ENCODE results near the gene EIF5B.

EIF5B gene

DNA sequence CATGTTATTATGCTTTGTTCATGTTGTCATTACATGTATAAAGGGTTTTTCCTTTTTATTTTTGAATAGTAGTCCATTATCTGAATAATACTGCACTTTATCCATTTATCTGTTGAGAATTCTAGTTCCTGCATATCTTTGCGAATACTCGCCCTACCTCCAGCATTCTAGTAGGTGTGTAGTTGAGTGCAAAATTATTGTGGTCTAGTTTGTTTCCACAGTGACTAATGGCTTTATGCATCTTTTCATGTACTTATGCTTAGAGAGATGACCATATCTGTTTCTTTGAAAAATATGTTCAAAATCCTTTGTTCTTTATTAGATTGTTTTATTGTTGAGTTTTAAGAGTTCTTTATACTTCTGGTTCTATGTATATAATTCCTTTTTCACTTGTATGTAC lies 48.8 kb downstream of the EIF5B start:
- no peak overlapping the region for H2BK120ac ChIP-seq (ENCODE audit: low read depth, low read length)
- no peak overlapping the region for H3K9ac ChIP-seq (ENCODE audit: low read depth, low read length, poor library complexity)
- DNase-seq (ENCODE audit: low spot score) = no peak
- no CpG with 5 or more reads among the region's 2 CpGs for WGBS, 2 donors (ENCODE audit: extremely low coverage in 2 of 2, insufficient read length in 2 of 2, insufficient replicate concordance in 1 of 2)
- H3K4me3 ChIP-seq (ENCODE audit: low read length in 2 of 2) = no peak overlapping the region
- no peak overlapping the region for H3K14ac ChIP-seq (ENCODE audit: low read length)
- H3K4me1 ChIP-seq (ENCODE audit: control insufficient read depth in 2 of 2, insufficient read depth in 1 of 2, low read depth in 1 of 2, low read length in 2 of 2) = no peaks in the 10 kb centered on the region
- H2BK5ac ChIP-seq (ENCODE audit: low read length) = no peak overlapping the region
- no peaks in the 10 kb centered on the region for H3K27me3 ChIP-seq (ENCODE audit: control insufficient read depth in 3 of 3, insufficient read depth in 3 of 3, low read depth in 1 of 3, low read length in 3 of 3)
- no peak overlapping the region for H2AFZ ChIP-seq (ENCODE audit: low read length)
- no peak overlapping the region for H3K18ac ChIP-seq (ENCODE audit: low read length)
- no peak overlapping the region for H3K4ac ChIP-seq (ENCODE audit: low read length)
- no peak overlapping the region for H2AK5ac ChIP-seq (ENCODE audit: low read depth, low read length)
- no peak overlapping the region for H4K8ac ChIP-seq (ENCODE audit: low read depth, low read length)
- H2BK15ac ChIP-seq (ENCODE audit: low read length) = no peak overlapping the region
- no peak overlapping the region for H3K4me2 ChIP-seq (ENCODE audit: insufficient read depth, low read length, poor library complexity, severe bottlenecking)
- no peak overlapping the region for H3K23ac ChIP-seq (ENCODE audit: low read depth, low read length, poor library complexity)
- H4K91ac ChIP-seq (ENCODE audit: low read depth, low read length, poor library complexity) = no peak overlapping the region
- H3K27ac ChIP-seq (replicated peaks; ENCODE audit: low read length) = no peak overlapping the region
- H3K36me3 ChIP-seq (replicated peaks in 1 of 2; ENCODE audit: control insufficient read depth in 2 of 2, insufficient read depth in 2 of 2, low read length in 2 of 2) = peaks cover 7 to 77% of the 10 kb centered on the region in 2 donors
- no peak overlapping the region for H2BK12ac ChIP-seq (ENCODE audit: low read length)
- no peaks in the 10 kb centered on the region for H3K79me1 ChIP-seq (ENCODE audit: low read depth, low read length)
- peaks cover 0 to 23% of the 10 kb centered on the region in 2 donors for H3K9me3 ChIP-seq (replicated peaks in 1 of 2; ENCODE audit: control insufficient read depth in 2 of 2, insufficient read depth in 1 of 2, low read depth in 1 of 2, low read length in 2 of 2)

DNA sequence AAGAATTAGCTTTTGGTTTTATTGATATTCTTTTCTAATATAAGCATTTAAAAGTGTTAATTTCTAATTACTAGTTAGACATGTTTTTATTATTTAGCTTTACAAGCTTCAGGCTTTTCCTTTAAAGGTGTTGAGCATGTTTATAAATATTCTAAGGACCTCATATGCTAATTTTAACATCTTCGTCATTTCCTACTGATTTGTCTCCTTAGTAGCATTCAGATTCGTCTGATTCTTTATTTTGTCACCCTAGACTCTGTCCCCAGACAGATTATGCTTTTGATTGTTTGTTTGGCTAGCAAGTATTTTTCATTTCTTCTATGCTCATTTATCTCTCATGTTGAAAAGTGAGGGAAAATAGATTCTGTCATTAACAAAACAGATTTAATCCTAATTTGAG lies 51.7 kb downstream of the EIF5B start:
- H3K4me2 ChIP-seq (ENCODE audit: insufficient read depth, low read length, poor library complexity, severe bottlenecking) = no peak overlapping the region
- H2BK5ac ChIP-seq (ENCODE audit: low read length) = no peak overlapping the region
- H2BK12ac ChIP-seq (ENCODE audit: low read length) = no peak overlapping the region
- H3K14ac ChIP-seq (ENCODE audit: low read length) = no peak overlapping the region
- no peak overlapping the region for H3K4me3 ChIP-seq (ENCODE audit: low read length in 2 of 2)
- H2BK120ac ChIP-seq (ENCODE audit: low read depth, low read length) = no peak overlapping the region
- no peak overlapping the region for H3K27ac ChIP-seq (replicated peaks; ENCODE audit: low read length)
- no CpG with 5 or more reads among the region's 2 CpGs for WGBS, 2 donors (ENCODE audit: extremely low coverage in 2 of 2, insufficient read length in 2 of 2, insufficient replicate concordance in 1 of 2)
- no peak overlapping the region for H3K9ac ChIP-seq (ENCODE audit: low read depth, low read length, poor library complexity)
- H4K8ac ChIP-seq (ENCODE audit: low read depth, low read length) = no peak overlapping the region
- no peaks in the 10 kb centered on the region for H3K27me3 ChIP-seq (ENCODE audit: control insufficient read depth in 3 of 3, insufficient read depth in 3 of 3, low read depth in 1 of 3, low read length in 3 of 3)
- H3K79me1 ChIP-seq (ENCODE audit: low read depth, low read length) = no peaks in the 10 kb centered on the region
- H3K4ac ChIP-seq (ENCODE audit: low read length) = no peak overlapping the region
- no peak overlapping the region for H2AFZ ChIP-seq (ENCODE audit: low read length)
- no peaks in the 10 kb centered on the region for H3K4me1 ChIP-seq (ENCODE audit: control insufficient read depth in 2 of 2, insufficient read depth in 1 of 2, low read depth in 1 of 2, low read length in 2 of 2)
- no peak overlapping the region for H3K18ac ChIP-seq (ENCODE audit: low read length)
- H2BK15ac ChIP-seq (ENCODE audit: low read length) = no peak overlapping the region
- no peak overlapping the region for H2AK5ac ChIP-seq (ENCODE audit: low read depth, low read length)
- no peak for DNase-seq (ENCODE audit: low spot score)
- H3K23ac ChIP-seq (ENCODE audit: low read depth, low read length, poor library complexity) = no peak overlapping the region
- peaks cover 9 to 78% of the 10 kb centered on the region in 2 donors for H3K36me3 ChIP-seq (replicated peaks in 1 of 2; ENCODE audit: control insufficient read depth in 2 of 2, insufficient read depth in 2 of 2, low read length in 2 of 2)
- no peak overlapping the region for H4K91ac ChIP-seq (ENCODE audit: low read depth, low read length, poor library complexity)
- H3K9me3 ChIP-seq (replicated peaks in 1 of 2; ENCODE audit: control insufficient read depth in 2 of 2, insufficient read depth in 1 of 2, low read depth in 1 of 2, low read length in 2 of 2) = no peaks in the 10 kb centered on the region

DNA sequence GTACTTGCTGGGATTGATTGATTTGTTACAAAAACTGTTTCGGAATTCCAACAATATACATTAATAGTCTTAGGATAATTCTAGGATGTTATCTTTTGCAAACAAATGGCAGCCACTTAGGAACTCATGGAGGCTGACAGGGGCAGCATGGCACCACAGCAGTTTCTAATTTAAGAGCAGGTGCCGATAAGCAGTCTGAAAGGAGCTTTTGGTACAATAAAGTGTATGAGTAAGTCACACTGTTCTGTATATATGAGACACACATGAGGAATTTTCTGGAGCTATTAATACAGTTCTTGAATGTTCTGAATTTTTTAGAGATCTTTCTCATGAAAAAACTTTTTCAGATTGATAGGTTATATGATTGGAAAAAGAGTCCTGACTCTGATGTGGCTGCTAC lies 52.2 kb downstream of the EIF5B start:
- H3K4me3 ChIP-seq (ENCODE audit: low read length in 2 of 2) = no peak overlapping the region
- H3K79me1 ChIP-seq (ENCODE audit: low read depth, low read length) = no peaks in the 10 kb centered on the region
- no peak for DNase-seq (ENCODE audit: low spot score)
- H3K9me3 ChIP-seq (replicated peaks in 1 of 2; ENCODE audit: control insufficient read depth in 2 of 2, insufficient read depth in 1 of 2, low read depth in 1 of 2, low read length in 2 of 2) = no peaks in the 10 kb centered on the region
- no peak overlapping the region for H2BK120ac ChIP-seq (ENCODE audit: low read depth, low read length)
- no peak overlapping the region for H3K27ac ChIP-seq (replicated peaks; ENCODE audit: low read length)
- H4K8ac ChIP-seq (ENCODE audit: low read depth, low read length) = no peak overlapping the region
- no peak overlapping the region for H2AFZ ChIP-seq (ENCODE audit: low read length)
- no CpG with 5 or more reads among the region's 2 CpGs for WGBS, 2 donors (ENCODE audit: extremely low coverage in 2 of 2, insufficient read length in 2 of 2, insufficient replicate concordance in 1 of 2)
- no peak overlapping the region for H4K91ac ChIP-seq (ENCODE audit: low read depth, low read length, poor library complexity)
- H2BK5ac ChIP-seq (ENCODE audit: low read length) = no peak overlapping the region
- no peak overlapping the region for H3K14ac ChIP-seq (ENCODE audit: low read length)
- peaks cover 11 to 79% of the 10 kb centered on the region in 2 donors for H3K36me3 ChIP-seq (replicated peaks in 1 of 2; ENCODE audit: control insufficient read depth in 2 of 2, insufficient read depth in 2 of 2, low read length in 2 of 2)
- no peak overlapping the region for H2BK12ac ChIP-seq (ENCODE audit: low read length)
- no peak overlapping the region for H3K9ac ChIP-seq (ENCODE audit: low read depth, low read length, poor library complexity)
- no peak overlapping the region for H3K23ac ChIP-seq (ENCODE audit: low read depth, low read length, poor library complexity)
- no peaks in the 10 kb centered on the region for H3K4me1 ChIP-seq (ENCODE audit: control insufficient read depth in 2 of 2, insufficient read depth in 1 of 2, low read depth in 1 of 2, low read length in 2 of 2)
- H2AK5ac ChIP-seq (ENCODE audit: low read depth, low read length) = no peak overlapping the region
- H2BK15ac ChIP-seq (ENCODE audit: low read length) = no peak overlapping the region
- H3K18ac ChIP-seq (ENCODE audit: low read length) = no peak overlapping the region
- no peaks in the 10 kb centered on the region for H3K27me3 ChIP-seq (ENCODE audit: control insufficient read depth in 3 of 3, insufficient read depth in 3 of 3, low read depth in 1 of 3, low read length in 3 of 3)
- H3K4me2 ChIP-seq (ENCODE audit: insufficient read depth, low read length, poor library complexity, severe bottlenecking) = no peak overlapping the region
- H3K4ac ChIP-seq (ENCODE audit: low read length) = no peak overlapping the region

DNA sequence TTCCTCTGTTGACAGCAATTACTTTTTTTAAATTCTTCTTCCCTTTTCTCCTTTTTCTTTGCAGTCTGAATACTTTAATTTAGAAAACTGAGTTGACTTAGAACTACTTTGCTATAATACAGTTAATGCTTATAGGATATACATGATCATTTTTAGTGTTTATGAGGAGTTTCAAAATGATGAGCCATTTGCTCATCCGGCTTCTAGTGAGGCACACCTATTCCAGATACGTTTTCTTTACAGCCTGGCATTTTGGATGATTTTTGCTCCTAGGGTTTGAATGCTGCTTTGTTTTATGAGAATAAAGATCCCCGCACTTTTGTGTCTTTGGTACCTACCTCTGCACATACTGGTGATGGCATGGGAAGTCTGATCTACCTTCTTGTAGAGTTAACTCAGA lies 52.8 kb downstream of the EIF5B start:
- Histone ChIP-seq H3K4me3 (ENCODE audit: low read length in 2 of 2) (no peak overlapping the region), H3K4me1 (ENCODE audit: control insufficient read depth in 2 of 2, insufficient read depth in 1 of 2, low read depth in 1 of 2, low read length in 2 of 2) (no peaks in the 10 kb centered on the region), H2AFZ (ENCODE audit: low read length) (no peak overlapping the region), H3K27ac (replicated peaks; ENCODE audit: low read length) (no peak overlapping the region), H2BK120ac (ENCODE audit: low read depth, low read length) (no peak overlapping the region), H3K9me3 (replicated peaks in 1 of 2; ENCODE audit: control insufficient read depth in 2 of 2, insufficient read depth in 1 of 2, low read depth in 1 of 2, low read length in 2 of 2) (no peaks in the 10 kb centered on the region), H2BK15ac (ENCODE audit: low read length) (no peak overlapping the region), H3K36me3 (replicated peaks in 1 of 2; ENCODE audit: control insufficient read depth in 2 of 2, insufficient read depth in 2 of 2, low read length in 2 of 2) (peaks cover 13 to 79% of the 10 kb centered on the region in 2 donors), H2BK12ac (ENCODE audit: low read length) (no peak overlapping the region), H3K9ac (ENCODE audit: low read depth, low read length, poor library complexity) (no peak overlapping the region), H2AK5ac (ENCODE audit: low read depth, low read length) (no peak overlapping the region), H3K4me2 (ENCODE audit: insufficient read depth, low read length, poor library complexity, severe bottlenecking) (no peak overlapping the region), H4K8ac (ENCODE audit: low read depth, low read length) (no peak overlapping the region), H4K91ac (ENCODE audit: low read depth, low read length, poor library complexity) (no peak overlapping the region), H3K23ac (ENCODE audit: low read depth, low read length, poor library complexity) (no peak overlapping the region), H3K18ac (ENCODE audit: low read length) (no peak overlapping the region), H2BK5ac (ENCODE audit: low read length) (no peak overlapping the region), H3K14ac (ENCODE audit: low read length) (no peak overlapping the region), H3K27me3 (ENCODE audit: control insufficient read depth in 3 of 3, insufficient read depth in 3 of 3, low read depth in 1 of 3, low read length in 3 of 3) (no peaks in the 10 kb centered on the region), H3K79me1 (ENCODE audit: low read depth, low read length) (no peaks in the 10 kb centered on the region), H3K4ac (ENCODE audit: low read length) (no peak overlapping the region)
- no CpG with 5 or more reads among the region's 3 CpGs for WGBS, 2 donors (ENCODE audit: extremely low coverage in 2 of 2, insufficient read length in 2 of 2, insufficient replicate concordance in 1 of 2)
- DNase-seq (ENCODE audit: low spot score) = no peak

Measured in neuronal stem cell (in vitro differentiated cells).